ENCODE data around the gene DPF3.

DPF3 gene

DNA sequence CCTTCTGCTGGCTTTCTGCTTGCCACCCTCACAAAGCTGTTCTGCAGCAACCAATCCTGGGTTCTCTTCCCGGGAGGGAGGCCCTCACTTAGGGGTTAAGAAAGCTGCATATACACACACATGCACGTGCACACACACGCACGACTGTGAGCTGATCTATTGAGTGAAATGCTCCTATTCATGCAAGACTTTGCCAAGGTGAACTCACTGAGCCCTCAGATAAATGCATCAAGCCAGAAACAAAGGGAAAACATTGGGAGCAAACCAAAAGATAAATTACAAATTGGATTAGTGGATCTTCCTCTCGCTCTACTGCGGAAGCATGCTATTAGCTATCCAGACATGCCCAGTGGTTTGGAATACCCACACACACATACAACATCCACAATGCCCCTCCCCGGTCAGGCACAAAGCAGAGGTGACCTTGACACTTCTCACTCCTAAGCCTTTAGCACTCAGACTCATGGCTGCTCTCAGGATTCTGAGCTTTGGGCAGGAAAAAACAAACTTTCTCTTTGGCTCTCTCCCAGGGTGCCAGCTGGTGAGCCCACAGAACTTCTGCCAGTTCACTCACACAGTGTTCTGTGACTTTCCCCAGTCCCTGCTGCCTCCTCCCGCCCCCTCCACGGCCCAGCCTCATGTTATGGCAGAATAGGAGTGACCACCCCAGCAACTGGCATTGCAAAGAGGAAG lies 320.0 kb downstream of the DPF3 start:
- Mint-ChIP-seq H3K27me3 (peaks cover 0 to 3% of the 10 kb centered on the region in 2 donors), H3K36me3 (peaks cover 0 to 4% of the 10 kb centered on the region in 2 donors), H3K27ac (no peak overlapping the region), H3K4me3 (no peak overlapping the region), H3K4me1 (peaks cover 5 to 11% of the 10 kb centered on the region in 2 donors), H3K9me3 (peaks cover 5% of the 10 kb centered on the region in 2 donors)
- no peak for DNase-seq
- ATAC-seq (replicated peaks) = no peak
